Measurements from ENCODE around the gene AGO4. TPM values are rescaled to one million over a fixed set of nuclear protein-coding genes. Genes with fewer than 3 reads are reported as not detected.
"Not testable (repeated sequence)": the region's sequence is repeated elsewhere in the genome, so short reads cannot be mapped to it uniquely, and the experiment has no call there.

AGO4 gene
- total RNA-seq, 2 donors from 2014 or later = 5.9 to 8.1 TPM

DNA sequence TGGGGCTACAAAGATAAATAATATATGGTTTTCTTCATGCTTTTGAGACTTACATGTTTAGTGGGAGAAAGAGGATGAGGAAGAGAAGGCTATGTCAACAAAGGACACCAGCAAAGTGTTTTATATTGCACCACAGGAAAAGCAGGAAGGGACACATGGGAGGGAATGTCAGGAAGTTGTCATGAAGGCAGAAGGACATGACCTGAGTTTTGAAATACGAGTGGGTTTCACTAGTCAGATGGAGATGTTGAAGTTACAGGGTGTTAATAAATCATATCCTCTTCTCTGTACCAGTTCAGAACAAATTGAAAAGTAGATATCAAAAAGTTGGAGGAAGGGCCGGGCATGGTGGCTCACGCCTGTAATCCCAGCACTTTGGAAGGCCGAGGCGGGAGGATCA lies 57.0 kb downstream of the AGO4 start:
- H3K36me3 Mint-ChIP-seq (ENCODE audit: low read depth) = no peaks in the 10 kb centered on the region
- H3K4me3 Mint-ChIP-seq = no peak overlapping the region
- H3K4me1 Mint-ChIP-seq = no peaks in the 10 kb centered on the region
- no peak overlapping the region for H3K27ac Mint-ChIP-seq
- H3K27me3 Mint-ChIP-seq = no peaks in the 10 kb centered on the region
- no peak for ATAC-seq (replicated peaks)
- H3K9me3 Mint-ChIP-seq = no peaks in the 10 kb centered on the region

DNA sequence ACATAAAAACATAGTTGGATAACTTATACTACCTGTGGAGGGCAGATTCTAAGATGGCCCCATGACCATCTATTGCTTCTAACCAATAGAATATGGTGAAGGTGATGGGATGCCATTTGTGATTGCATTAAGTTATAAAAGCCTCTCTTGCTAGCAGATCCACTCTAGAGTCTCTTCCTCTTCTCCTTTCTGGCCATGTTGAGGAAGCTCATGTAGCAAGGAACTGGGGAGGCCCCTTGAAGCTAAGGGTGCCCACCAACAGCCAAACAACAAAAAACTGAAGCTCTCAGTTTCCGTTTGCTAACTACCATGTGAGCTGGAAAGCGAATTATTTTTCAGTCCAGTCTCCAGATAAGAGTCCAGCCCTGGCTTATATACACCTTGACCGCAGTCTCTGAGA lies 59.2 kb downstream of the AGO4 start:
- H3K27ac Mint-ChIP-seq = no peak overlapping the region
- H3K4me1 Mint-ChIP-seq = no peaks in the 10 kb centered on the region
- no peak overlapping the region for H3K4me3 Mint-ChIP-seq
- no peak for ATAC-seq (replicated peaks)
- H3K36me3 Mint-ChIP-seq (ENCODE audit: low read depth) = no peaks in the 10 kb centered on the region
- no peaks in the 10 kb centered on the region for H3K9me3 Mint-ChIP-seq
- no peaks in the 10 kb centered on the region for H3K27me3 Mint-ChIP-seq

DNA sequence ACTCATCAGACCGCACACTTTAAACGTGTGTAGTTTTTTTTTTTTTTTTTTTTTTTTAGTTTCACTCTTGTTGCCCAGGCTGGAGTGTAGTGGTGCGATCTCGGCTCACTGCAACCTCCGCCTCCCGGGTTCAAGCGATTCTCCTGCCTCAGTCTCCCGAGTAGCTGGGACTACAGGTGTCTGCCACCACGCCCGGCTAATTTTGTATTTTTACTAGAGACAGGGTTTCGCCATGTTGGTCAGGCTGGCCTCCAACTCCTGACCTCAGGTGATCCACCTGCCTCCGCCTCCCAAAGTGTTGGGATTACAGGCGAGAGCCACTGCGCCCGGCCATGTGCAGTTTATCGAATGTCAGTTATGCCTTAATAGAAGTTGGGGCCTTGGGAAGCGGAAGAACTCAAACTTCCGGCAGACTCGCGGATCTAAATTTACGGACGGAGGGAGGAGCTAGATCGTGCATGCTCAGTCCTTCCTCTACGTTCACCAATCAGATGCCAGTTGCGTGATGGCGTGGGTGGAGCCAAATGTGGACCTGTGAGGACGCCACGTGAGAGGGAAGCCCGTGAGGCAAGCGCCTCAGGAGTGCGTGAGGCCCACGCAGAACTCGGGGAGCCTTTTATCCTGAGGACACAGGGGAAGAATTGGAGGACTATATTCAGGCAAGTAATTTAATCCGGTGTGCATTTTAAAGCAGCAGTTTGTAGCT lies 61.6 kb downstream of the AGO4 start:
- H3K4me1 Mint-ChIP-seq; ATAC-seq (replicated peaks); H3K4me3 Mint-ChIP-seq; H3K9me3 Mint-ChIP-seq; H3K27ac Mint-ChIP-seq; H3K27me3 Mint-ChIP-seq; H3K36me3 Mint-ChIP-seq (ENCODE audit: low read depth): not testable (repeated sequence)

DNA sequence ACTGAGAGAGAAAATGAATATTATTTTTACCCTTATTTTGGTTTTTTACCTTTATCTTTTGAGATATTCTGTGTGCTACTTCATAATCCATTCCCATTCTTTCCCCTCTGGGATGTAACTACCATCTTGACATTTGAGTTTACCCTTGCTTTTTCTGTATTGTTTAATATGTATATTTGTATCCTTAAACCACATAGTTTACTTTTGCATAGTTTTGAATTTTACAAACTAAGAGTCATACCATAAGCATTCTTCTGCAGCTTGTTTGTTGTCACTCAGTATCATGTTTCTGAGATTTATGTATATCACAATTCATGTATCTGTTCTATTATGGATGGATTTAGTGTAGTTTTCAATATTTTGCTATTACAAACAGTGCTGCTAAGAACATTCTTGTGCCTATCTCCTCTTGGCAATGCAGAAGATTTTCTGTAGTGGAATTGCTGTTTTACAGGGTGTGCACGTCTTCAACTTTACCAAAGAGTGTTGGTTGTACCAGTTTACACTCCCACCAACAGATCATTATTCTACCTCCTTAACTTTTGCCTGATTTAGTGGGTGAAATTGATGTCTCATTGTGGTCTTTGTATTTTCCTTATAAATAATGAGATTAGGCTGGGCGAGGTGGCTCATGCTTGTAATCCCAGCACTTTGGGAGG lies 63.0 kb downstream of the AGO4 start:
- Mint-ChIP-seq H3K4me1 (no peaks in the 10 kb centered on the region), H3K4me3 (no peak overlapping the region), H3K9me3 (no peaks in the 10 kb centered on the region), H3K27ac (no peak overlapping the region), H3K27me3 (no peaks in the 10 kb centered on the region), H3K36me3 (ENCODE audit: low read depth) (no peaks in the 10 kb centered on the region)
- no peak for ATAC-seq (replicated peaks)

DNA sequence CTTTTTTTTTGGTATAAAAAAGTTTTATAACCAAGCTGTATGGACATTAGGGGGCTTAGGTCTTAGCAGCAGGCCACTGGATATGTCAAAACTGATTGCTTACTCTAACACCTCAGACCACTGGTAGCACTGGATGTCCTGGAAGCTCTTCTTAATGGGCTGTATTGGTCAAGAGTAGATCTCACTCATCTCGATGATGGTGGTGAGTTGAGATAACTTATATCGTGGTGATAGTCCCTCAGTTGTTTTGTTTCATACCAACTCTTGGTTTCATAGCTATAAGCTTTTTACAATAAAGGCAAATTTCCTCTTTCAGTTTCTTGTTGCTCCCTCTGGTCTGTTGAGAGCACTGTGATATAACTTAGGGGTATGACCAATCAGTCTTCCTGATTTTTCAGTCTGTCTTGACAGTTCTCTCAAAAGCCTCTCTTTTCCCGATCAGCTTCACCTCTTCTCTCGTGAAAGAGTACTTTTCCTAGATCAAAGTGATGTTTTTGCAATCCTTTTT lies 65.5 kb downstream of the AGO4 start:
- ATAC-seq (replicated peaks) = no peak
- Mint-ChIP-seq H3K4me1 (no peaks in the 10 kb centered on the region), H3K4me3 (no peak overlapping the region), H3K9me3 (no peaks in the 10 kb centered on the region), H3K27me3 (no peaks in the 10 kb centered on the region), H3K36me3 (ENCODE audit: low read depth) (no peaks in the 10 kb centered on the region), H3K27ac (no peak overlapping the region)

DNA sequence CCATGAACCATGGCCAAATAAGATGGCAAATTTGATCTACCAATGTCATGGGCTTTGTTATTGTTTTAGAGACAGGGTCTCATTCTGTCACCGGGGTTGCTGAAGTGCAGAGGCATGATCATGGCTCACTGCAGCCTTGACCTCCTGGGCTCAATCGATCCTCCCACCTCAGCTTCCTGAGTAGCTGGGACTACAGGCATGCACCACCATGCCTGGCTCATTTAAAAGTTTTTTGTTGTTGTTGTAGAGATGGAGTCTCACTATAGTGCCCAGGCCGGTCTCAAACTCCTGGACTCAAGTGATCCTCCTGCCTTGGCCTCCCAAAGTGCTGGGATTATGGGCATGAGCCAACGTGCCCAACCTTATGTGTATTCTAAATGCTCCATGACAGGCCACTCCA lies 66.3 kb downstream of the AGO4 start:
- not testable (repeated sequence) for H3K4me3 Mint-ChIP-seq, H3K27me3 Mint-ChIP-seq, H3K9me3 Mint-ChIP-seq

DNA sequence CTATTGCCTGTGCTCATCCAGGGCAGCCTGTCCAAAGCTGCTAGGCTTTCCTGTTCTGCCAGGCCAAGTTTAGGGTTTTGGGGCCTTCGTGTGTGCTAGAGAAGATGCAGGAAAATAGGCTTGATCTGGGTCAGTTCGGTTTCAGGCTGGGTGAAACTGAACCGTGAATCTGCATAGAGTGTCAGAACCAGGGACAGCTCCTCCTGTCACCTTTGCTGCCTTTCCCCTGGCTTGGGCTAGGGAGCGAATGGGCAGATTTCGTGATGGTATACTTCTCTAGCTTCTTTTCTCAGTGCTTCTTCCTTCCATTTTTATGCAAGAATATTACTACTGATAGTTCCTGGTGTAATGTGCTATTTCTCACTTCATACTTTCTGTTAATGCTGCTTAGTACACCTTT lies 69.2 kb downstream of the AGO4 start:
- ATAC-seq (replicated peaks) = no peak

More for the DNA sequence above, 66.3 kb downstream of the AGO4 start:
- not testable (repeated sequence) for H3K4me1 Mint-ChIP-seq; ATAC-seq (replicated peaks); H3K36me3 Mint-ChIP-seq (ENCODE audit: low read depth); H3K27ac Mint-ChIP-seq

DNA sequence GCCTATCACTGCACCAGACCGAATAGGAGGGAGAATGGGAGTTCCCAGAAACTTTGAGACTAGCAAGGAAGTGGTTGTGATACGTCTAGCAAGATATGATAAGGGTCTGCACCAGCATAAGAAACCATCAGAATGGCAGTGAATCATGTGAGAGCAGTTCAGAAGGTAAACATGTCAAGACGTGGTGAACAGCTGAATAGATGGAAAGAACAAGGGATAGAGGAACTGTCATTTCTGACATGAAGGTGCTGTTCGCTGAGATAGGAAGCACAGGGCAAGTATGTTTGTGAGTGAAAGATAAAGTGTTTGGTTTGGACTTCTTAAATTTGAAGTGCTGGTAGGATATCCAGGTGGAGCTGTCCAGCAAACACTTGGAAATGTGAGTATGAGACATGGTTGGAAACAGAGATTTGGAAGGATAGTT lies 74.0 kb downstream of the AGO4 start:
- peaks cover 14% of the 10 kb centered on the region for H3K4me1 Mint-ChIP-seq
- H3K36me3 Mint-ChIP-seq (ENCODE audit: low read depth) = no peaks in the 10 kb centered on the region
- peak overlapping the region; percentile 14 for H3K27ac Mint-ChIP-seq
- H3K27me3 Mint-ChIP-seq = no peaks in the 10 kb centered on the region
- H3K9me3 Mint-ChIP-seq = no peaks in the 10 kb centered on the region
- ATAC-seq (replicated peaks) = no peak
- peak overlapping the region; percentile 91 for H3K4me3 Mint-ChIP-seq

More for the DNA sequence above, 69.2 kb downstream of the AGO4 start:
- Mint-ChIP-seq H3K27ac (no peak overlapping the region), H3K4me1 (peaks cover 4% of the 10 kb centered on the region), H3K36me3 (ENCODE audit: low read depth) (no peaks in the 10 kb centered on the region), H3K27me3 (no peaks in the 10 kb centered on the region), H3K9me3 (no peaks in the 10 kb centered on the region), H3K4me3 (no peak overlapping the region)

DNA sequence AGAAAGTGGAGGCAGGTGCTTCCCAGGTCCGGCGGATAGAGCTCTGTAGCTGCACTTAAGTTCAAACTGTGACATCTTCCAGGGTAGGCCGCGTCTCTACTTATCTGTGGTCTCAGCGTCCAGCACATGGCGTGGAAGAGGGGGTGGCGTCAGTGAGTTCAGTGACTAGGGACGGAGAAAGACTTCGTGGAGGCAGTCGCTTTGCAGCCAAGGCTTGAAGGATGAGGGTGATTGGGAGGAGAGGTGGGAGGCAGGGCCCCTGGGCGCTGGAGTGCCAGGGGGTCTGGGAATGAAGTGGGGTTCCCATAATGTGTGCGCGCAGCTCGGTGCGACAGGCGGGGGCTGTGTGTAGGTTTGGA lies 74.7 kb downstream of the AGO4 start:
- ATAC-seq (replicated peaks) = no peak
- Mint-ChIP-seq H3K27me3 (no peaks in the 10 kb centered on the region), H3K27ac (peak overlapping the region; percentile 14), H3K4me1 (peaks cover 15% of the 10 kb centered on the region), H3K4me3 (peak overlapping the region; percentile 91), H3K36me3 (ENCODE audit: low read depth) (peaks cover 1% of the 10 kb centered on the region), H3K9me3 (no peaks in the 10 kb centered on the region)

DNA sequence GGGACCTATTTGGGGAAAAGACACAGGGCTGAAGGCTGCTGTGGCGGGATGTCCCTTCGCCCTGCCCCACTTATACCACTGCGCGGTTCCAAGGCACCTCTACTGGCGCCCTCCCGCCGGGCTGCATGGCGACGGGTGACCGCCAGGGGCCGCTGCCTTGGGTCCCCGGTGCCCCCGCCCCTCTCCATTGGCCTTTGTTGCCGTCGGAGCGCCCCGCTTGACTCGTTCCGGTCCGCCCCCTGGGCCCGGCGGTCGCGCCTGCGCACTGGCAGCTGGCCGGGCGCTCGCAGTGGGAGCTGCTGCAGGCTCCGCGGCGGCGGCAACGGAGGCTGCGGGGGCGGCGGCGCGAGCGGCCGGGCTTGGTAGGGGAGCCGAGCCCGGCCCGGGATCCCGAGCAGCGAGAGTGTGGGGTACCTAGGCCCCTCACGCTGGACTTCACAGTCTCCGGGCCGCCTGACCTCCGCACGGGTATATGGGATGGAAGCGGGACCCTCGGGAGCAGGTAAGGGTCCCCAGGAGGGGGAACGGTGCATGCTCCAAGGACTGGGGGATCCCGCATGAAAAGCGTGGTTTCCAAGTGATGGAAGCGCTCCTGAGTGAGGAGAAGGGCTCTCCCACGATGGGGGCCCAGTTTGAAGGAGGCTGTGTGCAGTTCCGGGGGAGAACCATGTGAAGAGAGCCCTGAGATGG lies 75.3 kb downstream of the AGO4 start, which contains the start of gene AGO1:
AGO1 (plus strand) TSS at position 265 of the 690 bp plus-strand sequence; CDS start at position 478, 213 bp downstream.
- Mint-ChIP-seq H3K4me3 (peak within 1 kb of the TSS; percentile 91), H3K9me3 (no peaks in the 10 kb centered on the region), H3K36me3 (ENCODE audit: low read depth) (peaks cover 7% of the 10 kb centered on the region), H3K27me3 (no peaks in the 10 kb centered on the region), H3K27ac (peak within 1 kb of the TSS; percentile 92), H3K4me1 (peaks cover 15% of the 10 kb centered on the region)
- ATAC-seq (replicated peaks) = peak; percentile 93

DNA sequence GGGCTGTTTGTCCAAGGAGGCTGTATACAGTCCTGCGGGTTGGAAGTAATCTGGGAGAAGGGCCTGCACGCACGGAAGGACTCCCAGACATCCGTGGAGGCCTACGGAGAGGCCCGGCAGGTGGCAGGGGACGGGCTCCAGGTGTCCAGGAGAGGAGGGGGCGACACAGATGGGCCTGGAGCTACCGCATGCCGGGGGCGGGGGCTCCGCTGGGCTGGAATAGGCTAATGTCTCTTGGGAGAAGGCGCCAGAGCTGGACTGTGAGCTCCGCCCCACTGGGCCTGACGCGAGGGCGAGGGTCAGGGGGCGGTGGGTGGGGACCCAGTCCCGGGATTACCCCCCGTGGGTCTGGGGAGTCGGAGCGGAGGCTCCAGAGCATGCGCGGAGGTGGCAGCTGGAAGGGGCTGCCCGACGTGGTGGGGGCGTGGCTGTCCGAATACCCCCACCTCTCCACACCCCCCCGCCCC lies 75.9 kb downstream of the AGO4 start:
- Mint-ChIP-seq H3K27me3 (no peaks in the 10 kb centered on the region), H3K4me1 (peaks cover 15% of the 10 kb centered on the region), H3K27ac (peak overlapping the region; percentile 92), H3K36me3 (ENCODE audit: low read depth) (peaks cover 12% of the 10 kb centered on the region), H3K9me3 (no peaks in the 10 kb centered on the region), H3K4me3 (peak overlapping the region; percentile 91)
- peak; percentile 5 for ATAC-seq (replicated peaks)

DNA sequence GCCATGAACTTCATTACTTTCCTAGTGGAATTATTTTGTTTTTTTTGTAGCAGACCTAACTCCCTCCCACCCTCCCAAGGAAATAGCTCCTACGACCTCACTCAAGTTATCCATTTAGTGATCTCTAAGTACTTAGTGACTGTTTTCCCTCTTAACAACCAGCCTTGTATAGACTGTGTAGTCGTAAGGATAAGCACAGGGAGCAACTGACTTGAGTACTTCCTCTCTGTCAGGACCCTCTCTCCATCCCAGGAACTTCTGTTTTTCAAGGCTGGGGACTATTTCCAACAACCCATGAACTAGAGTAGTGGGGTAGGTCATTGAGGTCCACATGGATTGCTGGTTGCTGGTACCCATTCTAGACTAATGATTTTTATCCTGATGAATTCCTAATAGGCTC lies 77.1 kb downstream of the AGO4 start:
- no peak for ATAC-seq (replicated peaks)
- H3K36me3 Mint-ChIP-seq (ENCODE audit: low read depth) = peaks cover 24% of the 10 kb centered on the region
- peaks cover 15% of the 10 kb centered on the region for H3K4me1 Mint-ChIP-seq
- H3K27me3 Mint-ChIP-seq = no peaks in the 10 kb centered on the region
- no peaks in the 10 kb centered on the region for H3K9me3 Mint-ChIP-seq
- H3K27ac Mint-ChIP-seq = no peak overlapping the region
- H3K4me3 Mint-ChIP-seq = peak overlapping the region; percentile 91

DNA sequence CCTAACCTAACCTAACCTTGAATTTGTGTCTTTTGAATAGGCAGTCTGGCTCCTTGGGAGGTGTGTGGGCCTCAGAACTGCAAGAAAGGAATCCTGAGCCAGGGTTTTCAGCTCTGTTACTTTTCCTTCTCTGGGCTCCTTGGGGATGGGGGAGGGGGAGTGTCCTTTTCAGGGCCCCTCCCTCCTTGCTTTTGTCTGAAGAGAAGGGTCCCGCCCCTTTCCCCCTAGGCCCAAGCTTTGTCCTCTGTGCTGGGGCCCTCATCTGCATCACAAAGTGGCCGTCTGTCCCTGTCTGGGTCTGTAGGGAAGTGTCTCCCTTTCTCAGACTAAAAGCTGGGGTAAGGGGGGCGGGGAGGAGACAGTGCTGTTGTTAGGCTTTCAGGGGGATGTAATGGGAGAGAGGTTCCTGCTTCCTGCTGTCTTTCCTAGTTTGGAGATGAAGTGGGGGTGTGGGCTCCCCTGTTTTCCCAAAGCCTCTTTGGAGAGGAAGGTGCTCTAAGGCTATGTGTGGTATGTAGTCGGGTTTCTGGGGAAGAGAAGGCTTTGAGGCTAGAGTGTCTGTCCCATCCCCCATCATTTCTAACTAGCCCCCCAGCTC lies 78.2 kb downstream of the AGO4 start:
- H3K36me3 Mint-ChIP-seq (ENCODE audit: low read depth) = peaks cover 35% of the 10 kb centered on the region
- no peaks in the 10 kb centered on the region for H3K9me3 Mint-ChIP-seq
- no peak overlapping the region for H3K4me3 Mint-ChIP-seq
- H3K4me1 Mint-ChIP-seq = peaks cover 15% of the 10 kb centered on the region
- H3K27me3 Mint-ChIP-seq = no peaks in the 10 kb centered on the region
- ATAC-seq (replicated peaks) = no peak
- peak overlapping the region; percentile 21 for H3K27ac Mint-ChIP-seq

Measured in activated T-helper 17 cell treated with anti-CD3 and anti-CD28 coated beads, Interleukin-2, amount 50 U/mL, for 72 hours (primary cell).